ENCODE measurements around the gene NDUFAF8. TPM values are rescaled to one million over a fixed set of nuclear protein-coding genes. Genes with fewer than 3 reads are reported as not detected.

NDUFAF8 gene
- total RNA-seq, 1 donor from 2014 or later = 38.9 TPM

GRCh38 chr17:81267390-81268067 lies 28.4 kb downstream of the NDUFAF8 start:
- Mint-ChIP-seq H3K9me3 (ENCODE audit: unreplicated experiment) (no peaks in the 10 kb centered on the region), H3K27me3 (ENCODE audit: unreplicated experiment) (no peaks in the 10 kb centered on the region), H3K4me1 (ENCODE audit: unreplicated experiment) (no peaks in the 10 kb centered on the region), H3K36me3 (ENCODE audit: unreplicated experiment) (peaks cover 44% of the 10 kb centered on the region), H3K27ac (ENCODE audit: unreplicated experiment) (no peak overlapping the region), H3K4me3 (ENCODE audit: unreplicated experiment) (no peak overlapping the region)
- TF ChIP-seq CTCF (IDR thresholded peaks at IDR 0.05) = no peak
- no peak for DNase-seq (ENCODE audit: extremely low spot score, unreplicated experiment)

GRCh38 chr17:81270279-81270678 lies 31.2 kb downstream of the NDUFAF8 start:
- Mint-ChIP-seq H3K4me1 (ENCODE audit: unreplicated experiment) (no peaks in the 10 kb centered on the region), H3K36me3 (ENCODE audit: unreplicated experiment) (peaks cover 54% of the 10 kb centered on the region), H3K27me3 (ENCODE audit: unreplicated experiment) (no peaks in the 10 kb centered on the region), H3K27ac (ENCODE audit: unreplicated experiment) (no peak overlapping the region), H3K4me3 (ENCODE audit: unreplicated experiment) (no peak overlapping the region), H3K9me3 (ENCODE audit: unreplicated experiment) (no peaks in the 10 kb centered on the region)
- no peak for DNase-seq (ENCODE audit: extremely low spot score, unreplicated experiment)
- TF ChIP-seq CTCF (IDR thresholded peaks at IDR 0.05) = no peak

- Mint-ChIP-seq H3K27ac (ENCODE audit: unreplicated experiment) (no peak overlapping the region), H3K4me1 (ENCODE audit: unreplicated experiment) (no peaks in the 10 kb centered on the region), H3K4me3 (ENCODE audit: unreplicated experiment) (no peak overlapping the region), H3K36me3 (ENCODE audit: unreplicated experiment) (peaks cover 51% of the 10 kb centered on the region), H3K9me3 (ENCODE audit: unreplicated experiment) (no peaks in the 10 kb centered on the region), H3K27me3 (ENCODE audit: unreplicated experiment) (no peaks in the 10 kb centered on the region)
- no peak for DNase-seq (ENCODE audit: extremely low spot score, unreplicated experiment)
- TF ChIP-seq CTCF (IDR thresholded peaks at IDR 0.05) = no peak
Measured at GRCh38 chr17:81271226-81271625, 32.1 kb downstream of the NDUFAF8 start.

GRCh38 chr17:81272616-81273015 lies 33.5 kb downstream of the NDUFAF8 start:
- H3K27me3 Mint-ChIP-seq (ENCODE audit: unreplicated experiment) = no peaks in the 10 kb centered on the region
- no peak for TF ChIP-seq CTCF (IDR thresholded peaks at IDR 0.05)
- H3K4me3 Mint-ChIP-seq (ENCODE audit: unreplicated experiment) = no peak overlapping the region
- DNase-seq (ENCODE audit: extremely low spot score, unreplicated experiment) = no peak
- no peaks in the 10 kb centered on the region for H3K4me1 Mint-ChIP-seq (ENCODE audit: unreplicated experiment)
- H3K36me3 Mint-ChIP-seq (ENCODE audit: unreplicated experiment) = peaks cover 63% of the 10 kb centered on the region
- H3K27ac Mint-ChIP-seq (ENCODE audit: unreplicated experiment) = no peak overlapping the region
- H3K9me3 Mint-ChIP-seq (ENCODE audit: unreplicated experiment) = no peaks in the 10 kb centered on the region

- DNase-seq (ENCODE audit: extremely low spot score, unreplicated experiment) = no peak
- Mint-ChIP-seq H3K27ac (ENCODE audit: unreplicated experiment) (no peak overlapping the region), H3K4me3 (ENCODE audit: unreplicated experiment) (no peak overlapping the region), H3K4me1 (ENCODE audit: unreplicated experiment) (no peaks in the 10 kb centered on the region), H3K9me3 (ENCODE audit: unreplicated experiment) (no peaks in the 10 kb centered on the region), H3K36me3 (ENCODE audit: unreplicated experiment) (peaks cover 60% of the 10 kb centered on the region), H3K27me3 (ENCODE audit: unreplicated experiment) (no peaks in the 10 kb centered on the region)
- no peak for TF ChIP-seq CTCF (IDR thresholded peaks at IDR 0.05)
Measured at GRCh38 chr17:81273698-81274470, 34.8 kb downstream of the NDUFAF8 start.
